ENCODE data around the gene TMBIM6.

The TMBIM6 gene

GRCh38 chr12:49798934-49799333 lies 57.6 kb downstream of the TMBIM6 start:
- DNase-seq = no peak

DNA sequence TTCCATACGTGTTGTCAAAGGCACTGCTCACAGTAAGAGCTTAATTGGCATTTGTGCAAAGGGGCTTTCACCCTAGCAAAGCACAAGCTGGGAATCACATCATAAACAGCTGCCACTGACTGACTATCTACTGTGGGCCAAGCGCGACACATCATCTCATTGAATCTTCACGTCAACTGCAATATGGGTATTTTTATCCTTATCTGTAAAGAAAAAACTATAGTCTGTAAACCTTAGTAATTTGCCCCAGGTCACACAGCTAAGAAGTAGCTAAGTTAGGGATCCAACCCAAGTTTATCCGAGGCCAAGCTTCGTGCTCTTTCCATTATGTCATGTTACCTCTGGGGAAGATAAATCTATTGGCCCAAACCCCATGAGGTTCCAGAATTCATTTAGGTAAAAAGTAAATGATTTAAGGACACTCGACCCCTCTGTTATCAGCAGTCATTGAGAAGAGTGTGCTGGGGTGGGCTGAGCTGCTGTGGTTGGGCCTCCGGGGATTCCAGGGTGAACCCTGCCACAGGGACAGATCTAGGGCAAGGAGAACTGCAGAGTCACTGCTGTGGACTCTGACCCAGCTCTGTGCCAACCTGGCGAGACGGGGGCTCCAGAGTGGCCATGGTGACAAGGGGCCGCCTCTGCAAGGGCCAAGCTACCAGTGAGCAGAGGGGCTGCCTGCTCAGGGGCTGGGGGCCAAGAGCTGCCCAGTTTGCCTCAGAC lies 59.2 kb downstream of the TMBIM6 start:
- no peak for DNase-seq

DNA sequence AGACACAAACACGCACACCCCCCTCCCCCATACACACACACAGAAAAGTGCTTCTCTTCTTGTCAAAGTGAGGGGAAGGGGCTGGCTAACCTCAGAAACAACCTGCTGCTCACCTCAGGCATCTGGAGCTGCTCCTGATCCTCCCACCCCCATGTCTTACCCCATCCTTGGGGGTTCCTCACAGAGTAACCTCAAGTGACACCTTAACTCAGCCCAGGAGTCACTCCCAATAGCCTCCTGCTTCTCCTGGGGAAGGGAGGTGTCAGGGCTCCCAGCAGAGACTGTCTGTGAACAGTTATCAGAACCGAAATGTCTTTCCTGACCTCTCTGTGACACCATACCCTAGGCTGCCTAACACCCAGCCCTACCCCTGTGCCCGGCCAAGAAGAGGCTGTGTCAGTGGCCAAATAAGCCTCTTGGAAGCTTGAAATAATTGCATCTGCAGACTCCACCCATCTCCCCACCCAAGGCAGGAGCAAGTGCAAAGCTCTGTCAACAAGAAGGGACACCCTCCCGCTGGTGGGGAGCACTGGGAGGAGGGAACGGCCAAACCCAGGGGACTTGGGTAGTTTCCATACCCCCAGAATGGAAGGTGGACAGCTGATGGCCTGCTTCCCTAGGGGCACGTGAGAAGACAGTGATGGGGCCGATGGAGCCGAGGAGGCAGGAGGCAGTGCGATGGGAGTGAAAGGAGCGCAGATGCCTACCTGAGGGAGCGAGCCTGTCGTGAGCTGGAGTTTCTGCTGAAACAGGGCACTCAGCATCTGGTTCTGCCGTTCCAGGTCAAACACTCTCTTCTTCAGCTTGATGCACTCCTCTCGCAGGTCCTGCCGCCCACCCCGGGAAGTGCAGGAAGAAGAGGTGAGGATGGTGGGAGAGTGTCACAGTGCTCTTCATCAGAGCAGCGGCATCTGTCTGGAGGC lies 60.0 kb downstream of the TMBIM6 start:
- DNase-seq = no peak

DNA sequence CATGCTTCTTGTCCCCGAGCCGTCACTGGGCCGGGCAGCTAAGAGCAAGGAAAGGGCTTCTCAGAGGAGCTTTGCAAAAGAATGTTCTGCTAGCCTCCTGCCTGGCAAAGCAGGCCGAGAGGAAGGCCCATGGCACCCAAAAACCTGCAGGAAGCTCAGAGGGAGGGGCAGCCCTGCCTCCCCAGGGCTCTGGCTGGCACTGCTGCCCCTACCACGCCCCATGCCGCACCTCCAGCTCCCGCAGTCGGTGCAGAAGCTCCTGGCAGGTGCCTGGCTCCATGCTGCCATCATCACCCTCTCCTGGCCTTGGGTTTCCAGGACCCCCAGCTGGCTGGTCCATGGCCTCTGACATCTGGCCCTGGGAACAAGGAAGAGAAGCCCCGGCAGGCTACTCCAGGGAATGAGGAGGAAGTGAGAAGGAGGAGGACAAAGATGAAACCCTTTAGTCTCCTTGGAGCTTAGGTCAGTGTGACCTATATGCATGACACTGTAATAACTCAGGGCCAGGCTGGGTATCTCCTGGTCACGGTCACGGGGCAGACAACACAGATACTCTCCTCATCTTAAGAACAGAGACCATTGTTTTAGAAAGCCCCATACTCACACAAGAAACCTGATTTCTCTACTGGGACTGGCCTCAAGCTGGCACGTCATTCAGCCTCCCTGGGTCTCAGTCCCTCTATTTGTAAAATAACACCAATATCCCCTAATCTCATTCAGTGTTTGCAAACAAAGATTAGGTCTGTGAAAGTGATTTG lies 62.5 kb downstream of the TMBIM6 start:
- DNase-seq = no peak

DNA sequence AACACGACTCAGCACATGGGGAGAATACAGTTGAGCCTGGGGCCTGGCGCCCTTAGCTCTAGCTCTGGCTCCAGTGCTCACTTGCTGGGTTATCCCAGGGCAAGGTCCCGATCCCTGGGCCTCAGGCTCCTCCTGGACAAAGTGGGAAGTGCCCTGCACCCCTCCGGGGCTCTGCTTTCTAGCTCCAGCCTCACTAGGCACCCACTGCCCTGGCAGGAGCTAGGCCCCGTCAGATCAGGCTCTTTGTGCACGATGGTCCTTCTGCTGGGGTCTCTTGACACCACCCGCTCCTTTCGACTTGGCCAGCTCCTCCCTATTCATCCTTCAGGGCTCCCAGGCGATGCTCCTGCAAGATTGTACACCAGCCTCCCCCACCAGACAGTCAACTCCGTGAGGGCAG lies 63.5 kb downstream of the TMBIM6 start:
- no peak for DNase-seq

- DNase-seq = no peak
Measured at GRCh38 chr12:49805409-49805808, 64.1 kb downstream of the TMBIM6 start.

DNA sequence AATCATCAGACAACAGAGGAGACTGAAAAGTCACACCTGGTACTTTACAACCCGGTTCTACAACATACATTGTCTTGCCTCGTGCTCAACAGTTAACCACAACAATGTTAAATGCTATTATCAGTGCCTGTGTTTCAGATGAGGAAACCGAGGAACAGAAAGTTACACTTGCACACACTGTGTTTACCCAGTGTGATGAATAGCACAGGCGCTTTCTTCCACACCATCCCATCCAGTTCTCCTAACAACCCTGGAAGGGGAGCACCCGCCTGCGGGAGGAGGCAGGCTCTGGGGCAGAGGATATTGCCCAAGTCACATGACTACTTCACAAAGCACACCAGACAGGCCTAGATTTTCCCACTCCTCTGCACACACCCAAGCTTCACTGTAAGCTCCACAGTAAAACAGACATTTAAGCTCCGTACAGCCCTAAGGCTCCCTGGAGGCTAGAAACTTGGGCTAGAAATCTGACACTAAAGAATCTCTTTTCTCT lies 65.0 kb downstream of the TMBIM6 start:
- no peak for DNase-seq

- DNase-seq = no peak
Measured at GRCh38 chr12:49806877-49807276, 65.5 kb downstream of the TMBIM6 start.

DNA sequence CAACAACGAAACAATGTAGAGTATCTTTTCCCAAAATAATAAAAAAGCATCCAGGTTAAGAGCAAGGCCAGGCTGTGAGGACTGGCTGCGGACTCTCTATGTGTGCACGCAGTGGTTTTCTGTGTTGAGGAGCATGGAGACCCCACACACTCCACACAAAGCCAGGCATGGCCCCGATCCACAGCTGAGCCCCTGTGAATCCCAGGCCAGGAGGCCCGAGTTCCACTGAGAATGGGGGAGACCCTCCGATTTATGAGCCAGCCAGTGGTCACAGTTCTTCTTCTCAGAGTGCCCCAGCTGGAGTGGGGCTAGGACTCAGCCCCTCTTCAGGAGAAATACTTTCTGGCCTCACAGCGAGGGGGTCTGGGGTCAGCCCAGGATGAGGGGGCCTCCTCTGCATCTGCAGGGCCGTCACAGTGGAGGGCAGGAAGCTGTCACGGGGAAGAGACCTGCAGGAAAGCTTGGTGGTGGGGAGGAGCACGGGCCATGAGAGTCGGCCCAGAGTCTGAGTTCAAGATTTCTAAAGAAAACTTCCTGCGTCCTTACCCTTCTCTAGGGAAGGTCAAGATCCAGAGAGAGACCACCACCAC lies 66.7 kb downstream of the TMBIM6 start:
- DNase-seq = no peak

- DNase-seq = no peak
Measured at GRCh38 chr12:49808686-49809380, 67.5 kb downstream of the TMBIM6 start.

GRCh38 chr12:49809381-49809905 lies 68.1 kb downstream of the TMBIM6 start:
- DNase-seq = no peak

- DNase-seq = no peak
Measured at GRCh38 chr12:49809906-49810389, 68.6 kb downstream of the TMBIM6 start.

DNA sequence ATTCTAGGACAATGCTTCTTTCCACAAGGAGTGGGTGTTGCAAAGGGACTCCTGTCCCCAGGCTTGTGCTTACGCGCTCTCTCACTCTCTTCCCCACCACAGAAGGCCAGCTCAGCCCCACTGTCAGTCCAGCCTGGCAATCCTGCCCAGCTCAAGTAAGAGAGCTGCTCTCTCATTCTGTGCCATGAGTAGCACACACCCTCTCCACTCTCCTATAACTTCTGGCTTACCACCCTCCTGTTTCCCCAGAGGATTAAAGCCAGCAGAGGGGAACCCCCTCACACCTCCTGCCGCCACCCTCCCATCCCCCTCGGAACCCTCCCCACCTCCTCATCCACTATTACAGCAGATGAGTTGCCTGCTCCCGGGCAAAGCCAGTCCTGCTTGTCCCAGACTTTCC lies 69.8 kb downstream of the TMBIM6 start:
- no peak for DNase-seq

- no peak for DNase-seq
Measured at GRCh38 chr12:49811961-49812401, 70.6 kb downstream of the TMBIM6 start.

DNA sequence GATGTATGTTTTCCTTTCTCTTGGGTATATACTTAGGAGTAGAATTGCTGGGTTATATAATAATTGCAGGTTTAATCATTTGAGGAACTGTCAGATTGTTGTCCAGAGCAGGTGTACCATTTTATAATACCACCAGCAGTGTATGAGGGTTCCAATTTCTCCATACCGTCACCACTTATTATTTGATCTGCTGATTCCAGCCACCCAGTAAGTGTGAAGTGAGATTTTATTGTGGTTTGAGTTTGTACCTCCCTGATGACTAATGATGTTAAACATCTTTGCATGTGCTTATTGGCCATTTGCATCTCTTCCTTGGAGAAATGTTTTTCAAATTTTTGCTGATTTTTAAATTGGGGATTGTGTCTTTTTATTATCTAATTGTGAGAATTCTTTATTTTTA lies 71.8 kb downstream of the TMBIM6 start:
- DNase-seq = no peak

Data from Kasumi-1 (cell line).